ENCODE results near the gene TAF7L. TPM values are rescaled to one million over a fixed set of nuclear protein-coding genes. Genes with fewer than 3 reads are reported as not detected.
"Not testable (repeated sequence)": the region's sequence is repeated elsewhere in the genome, so short reads cannot be mapped to it uniquely, and the experiment has no call there.

The TAF7L gene
- total RNA-seq (not detected in 2 replicates), polyA plus RNA-seq (0.08 TPM in 1 of 2 replicates, not detected in the other)

- TF ChIP-seq EZH2 (IDR thresholded peaks at IDR 0.05; ENCODE audit: borderline replicate concordance), result no peak
- TF ChIP-seq, protein P1, sequence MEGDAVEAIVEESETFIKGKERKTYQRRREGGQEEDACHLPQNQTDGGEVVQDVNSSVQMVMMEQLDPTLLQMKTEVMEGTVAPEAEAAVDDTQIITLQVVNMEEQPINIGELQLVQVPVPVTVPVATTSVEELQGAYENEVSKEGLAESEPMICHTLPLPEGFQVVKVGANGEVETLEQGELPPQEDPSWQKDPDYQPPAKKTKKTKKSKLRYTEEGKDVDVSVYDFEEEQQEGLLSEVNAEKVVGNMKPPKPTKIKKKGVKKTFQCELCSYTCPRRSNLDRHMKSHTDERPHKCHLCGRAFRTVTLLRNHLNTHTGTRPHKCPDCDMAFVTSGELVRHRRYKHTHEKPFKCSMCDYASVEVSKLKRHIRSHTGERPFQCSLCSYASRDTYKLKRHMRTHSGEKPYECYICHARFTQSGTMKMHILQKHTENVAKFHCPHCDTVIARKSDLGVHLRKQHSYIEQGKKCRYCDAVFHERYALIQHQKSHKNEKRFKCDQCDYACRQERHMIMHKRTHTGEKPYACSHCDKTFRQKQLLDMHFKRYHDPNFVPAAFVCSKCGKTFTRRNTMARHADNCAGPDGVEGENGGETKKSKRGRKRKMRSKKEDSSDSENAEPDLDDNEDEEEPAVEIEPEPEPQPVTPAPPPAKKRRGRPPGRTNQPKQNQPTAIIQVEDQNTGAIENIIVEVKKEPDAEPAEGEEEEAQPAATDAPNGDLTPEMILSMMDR (IDR thresholded peaks at IDR 0.05; ENCODE audit: poor library complexity), result no peak
- TF ChIP-seq EZH2phosphoT487 (IDR thresholded peaks at IDR 0.05; ENCODE audit: low read depth, severe bottlenecking, unreplicated experiment), result no peak
- WGBS (ENCODE audit: low lambda C conversion rate, missing lambda C conversion rate), result 88% methylated on average over 58 of the region's 75 CpGs
- no peaks in the 10 kb centered on the region for H3K4me1 ChIP-seq (ENCODE audit: insufficient read depth)
- no peak within 1 kb of the TSS for H3K27ac ChIP-seq
- no peaks in the 10 kb centered on the region for H3K9me2 ChIP-seq (replicated peaks; ENCODE audit: insufficient read depth)
- no peak within 1 kb of the TSS for H3K4me2 ChIP-seq
- H2AFZ ChIP-seq, result no peak within 1 kb of the TSS
- no peaks in the 10 kb centered on the region for H3K27me3 ChIP-seq
- H3K4me3 ChIP-seq, result no peak within 1 kb of the TSS
- no peaks in the 10 kb centered on the region for H3K79me2 ChIP-seq
- no peak for DNase-seq (ENCODE audit: low spot score)
- H3K36me3 ChIP-seq (replicated peaks; ENCODE audit: insufficient read depth, low read depth), result no peaks in the 10 kb centered on the region
- H3K9me3 ChIP-seq (ENCODE audit: low read depth), result no peaks in the 10 kb centered on the region
- H4K20me1 ChIP-seq (ENCODE audit: insufficient read depth, poor library complexity, severe bottlenecking), result no peaks in the 10 kb centered on the region
Observed at GRCh38 chrX:101290957-101291603, at the start of gene TAF7L. Gene TAF7L (minus strand): TSS chrX:101291334. CDS start chrX:101287543, 3,791 bp downstream.

DNA sequence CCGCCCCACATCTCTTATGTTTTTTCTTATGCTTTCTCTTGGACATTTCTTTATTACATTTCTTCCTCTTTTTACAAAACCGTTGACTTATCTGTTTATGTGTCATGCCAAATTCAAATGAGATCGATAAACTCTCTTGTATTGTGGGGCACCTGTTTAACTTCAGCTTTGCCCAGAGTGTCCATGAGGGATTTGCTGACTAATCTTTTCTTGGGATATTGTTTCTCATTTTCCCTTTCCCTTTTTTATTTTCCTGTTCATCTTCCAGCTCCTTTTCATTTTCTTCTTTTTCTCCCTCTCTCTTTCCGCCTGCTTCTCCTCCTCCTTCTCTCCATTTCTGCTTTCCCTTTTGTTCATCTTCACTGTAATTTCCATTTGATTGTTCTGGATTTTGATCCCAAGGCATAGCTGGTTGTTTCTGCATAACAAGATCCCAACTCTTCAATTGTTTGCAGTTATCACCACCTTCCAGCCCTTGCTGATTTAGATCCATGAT lies 46.7 kb upstream of the TAF7L start:
- 81% methylated on average over 4 of the region's 4 CpGs for WGBS (ENCODE audit: low lambda C conversion rate, missing lambda C conversion rate)
- no peak overlapping the region for H3K4me2 ChIP-seq
- H3K9me2 ChIP-seq (replicated peaks; ENCODE audit: insufficient read depth), result no peaks in the 10 kb centered on the region
- no peak overlapping the region for H2AFZ ChIP-seq
- no peaks in the 10 kb centered on the region for H3K9me3 ChIP-seq (ENCODE audit: low read depth)
- no peaks in the 10 kb centered on the region for H3K36me3 ChIP-seq (replicated peaks; ENCODE audit: insufficient read depth, low read depth)
- H3K27ac ChIP-seq, result no peak overlapping the region
- H3K4me1 ChIP-seq (ENCODE audit: insufficient read depth), result no peaks in the 10 kb centered on the region
- no peak overlapping the region for H3K4me3 ChIP-seq
- H4K20me1 ChIP-seq (ENCODE audit: insufficient read depth, poor library complexity, severe bottlenecking), result no peaks in the 10 kb centered on the region
- DNase-seq (ENCODE audit: low spot score), result no peak
- no peak for TF ChIP-seq EZH2 (IDR thresholded peaks at IDR 0.05; ENCODE audit: borderline replicate concordance)
- TF ChIP-seq, protein P1 (IDR thresholded peaks at IDR 0.05; ENCODE audit: poor library complexity), result no peak
- no peak for TF ChIP-seq EZH2phosphoT487 (IDR thresholded peaks at IDR 0.05; ENCODE audit: low read depth, severe bottlenecking, unreplicated experiment)
- H3K27me3 ChIP-seq, result no peaks in the 10 kb centered on the region
- H3K79me2 ChIP-seq, result no peaks in the 10 kb centered on the region

DNA sequence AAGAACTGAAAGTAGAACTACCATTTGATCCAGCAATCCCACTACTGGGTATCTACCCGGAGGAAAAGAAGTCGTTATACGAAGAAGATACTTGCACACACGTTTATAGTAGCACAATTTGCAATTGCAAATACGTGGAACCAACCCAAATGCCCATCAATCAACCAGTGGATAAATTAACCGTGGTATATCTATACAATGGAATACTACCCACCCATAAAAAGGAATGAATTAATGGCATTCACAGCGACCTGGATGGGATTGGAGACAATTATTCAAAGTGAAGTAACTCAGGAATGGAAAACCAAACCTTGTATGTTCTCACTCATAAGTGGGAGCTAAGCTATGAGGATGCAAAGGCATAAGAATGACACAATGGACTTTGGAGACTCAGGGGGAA lies 43.2 kb upstream of the TAF7L start:
- not testable (repeated sequence) for DNase-seq (ENCODE audit: low spot score); H2AFZ ChIP-seq; H3K79me2 ChIP-seq; H3K9me3 ChIP-seq (ENCODE audit: low read depth); H3K27me3 ChIP-seq; H3K4me3 ChIP-seq; H3K9me2 ChIP-seq (replicated peaks; ENCODE audit: insufficient read depth); H3K27ac ChIP-seq; H4K20me1 ChIP-seq (ENCODE audit: insufficient read depth, poor library complexity, severe bottlenecking); H3K36me3 ChIP-seq (replicated peaks; ENCODE audit: insufficient read depth, low read depth); H3K4me2 ChIP-seq; H3K4me1 ChIP-seq (ENCODE audit: insufficient read depth)
- WGBS (ENCODE audit: low lambda C conversion rate, missing lambda C conversion rate), result 68% methylated on average over 7 of the region's 7 CpGs

DNA sequence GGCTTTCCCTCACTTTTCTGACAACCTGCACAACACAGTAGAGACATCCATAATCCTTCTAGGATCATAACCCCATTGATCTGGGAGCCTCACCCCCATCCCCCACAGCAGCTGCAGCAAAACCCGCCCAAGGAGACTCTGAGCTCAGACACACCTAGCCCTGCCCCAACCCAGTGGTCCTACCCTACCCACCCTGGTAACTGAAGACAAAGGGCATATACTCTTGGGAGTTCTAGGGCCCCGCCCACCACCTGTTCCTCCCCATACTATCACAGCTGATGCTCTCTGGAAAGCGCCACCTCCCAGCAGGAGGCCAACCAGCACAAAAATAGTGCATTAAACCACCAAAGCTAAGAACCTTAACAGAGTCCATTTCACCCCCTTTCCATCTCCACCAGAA lies 35.5 kb upstream of the TAF7L start:
- not testable (repeated sequence) for H4K20me1 ChIP-seq (ENCODE audit: insufficient read depth, poor library complexity, severe bottlenecking); H3K27ac ChIP-seq; H2AFZ ChIP-seq; H3K9me3 ChIP-seq (ENCODE audit: low read depth); DNase-seq (ENCODE audit: low spot score); H3K27me3 ChIP-seq; H3K4me3 ChIP-seq; H3K4me1 ChIP-seq (ENCODE audit: insufficient read depth); H3K9me2 ChIP-seq (replicated peaks; ENCODE audit: insufficient read depth); H3K4me2 ChIP-seq; H3K36me3 ChIP-seq (replicated peaks; ENCODE audit: insufficient read depth, low read depth); H3K79me2 ChIP-seq
- 85% methylated on average over 3 of the region's 3 CpGs for WGBS (ENCODE audit: low lambda C conversion rate, missing lambda C conversion rate)

Data from hepatocyte (in vitro differentiated cells).